HG02970 (cell line): Measurements from ENCODE around the gene ZBTB4.

Source experiments
- ATAC-seq: cut with Tn5 transposase; IDR thresholded peaks from one replicate; pipeline ENCODE4 v1.9.1; 2021; ENCODE audit warnings: mild to moderate bottlenecking, moderate library complexity, moderate number of reproducible peaks; ENCODE audit not compliant: unreplicated experiment, low FRiP score

Gene ZBTB4

DNA sequence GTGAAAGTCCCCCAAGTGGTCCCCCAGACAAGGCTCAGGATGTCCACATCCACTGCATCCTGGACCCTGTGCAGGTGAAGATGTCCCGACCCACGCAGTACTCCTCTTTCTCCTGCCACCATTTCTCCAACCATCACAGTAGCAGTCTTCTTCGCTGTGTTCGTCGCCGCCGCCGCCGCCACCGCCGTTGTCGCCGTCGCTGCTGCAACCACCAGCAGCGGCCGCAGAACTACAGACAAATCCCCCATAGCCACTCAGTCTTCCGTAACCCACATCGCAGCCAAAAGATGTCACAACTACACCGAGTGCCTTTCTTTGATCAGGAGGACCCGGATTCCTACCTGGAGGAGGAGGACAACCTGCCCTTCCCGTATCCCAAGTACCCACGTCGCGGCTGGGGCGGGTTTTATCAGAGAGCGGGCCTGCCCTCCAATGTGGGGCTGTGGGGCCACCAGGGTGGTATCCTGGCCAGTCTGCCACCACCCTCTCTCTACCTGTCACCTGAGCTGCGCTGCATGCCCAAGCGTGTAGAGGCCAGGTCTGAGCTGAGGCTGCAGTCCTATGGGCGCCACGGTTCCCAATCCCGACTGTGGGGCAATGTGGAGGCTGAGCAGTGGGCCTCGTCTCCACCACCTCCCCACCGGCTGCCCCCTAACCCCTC, 53.1 kb downstream of the ZBTB4 start:
- ATAC-seq: no peak

DNA sequence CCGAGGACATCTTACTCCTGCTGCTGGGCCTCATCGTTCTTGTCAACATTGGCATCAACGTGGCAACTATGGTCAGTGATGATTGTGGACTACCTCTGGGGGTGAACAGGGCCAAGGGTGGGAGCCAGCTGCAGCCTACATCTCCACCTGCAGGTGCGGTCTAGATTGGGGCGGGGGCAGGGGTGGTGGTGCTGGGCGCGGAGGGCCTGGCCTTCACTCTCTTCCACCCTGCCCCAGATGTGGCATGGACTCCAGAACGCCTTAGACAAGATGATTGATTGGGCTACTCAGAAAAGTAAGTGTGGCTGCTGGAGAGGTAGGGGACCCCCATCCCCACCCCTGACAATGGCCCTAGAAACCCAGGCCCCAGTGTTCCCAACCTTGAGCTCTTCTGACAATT, 53.7 kb downstream of the ZBTB4 start:
- ATAC-seq: no peak

DNA sequence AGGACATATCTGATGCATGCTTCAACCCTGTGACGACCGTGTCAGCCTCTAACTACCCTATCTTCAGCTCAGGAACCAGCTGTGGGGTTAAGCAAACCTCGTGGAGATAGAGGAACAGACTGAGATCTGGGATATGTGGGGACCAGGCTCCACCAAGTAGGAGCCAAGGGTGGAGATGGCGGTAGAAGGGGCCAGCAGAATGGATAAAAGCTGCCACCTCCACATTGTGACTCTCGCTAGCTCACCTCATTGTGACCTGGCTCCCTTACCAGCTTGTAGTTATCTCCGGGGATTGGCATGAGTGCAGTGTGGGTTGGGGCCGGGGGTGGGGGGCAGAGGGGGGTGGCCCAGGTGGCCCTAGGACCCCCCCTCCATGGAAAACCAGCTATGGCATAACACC, 54.1 kb downstream of the ZBTB4 start, which contains the start of gene SPEM2:
Gene SPEM2, plus strand, starts transcription at position 301 of the 400 bp plus-strand sequence. Its CDS starts 73 bp downstream, at position 374.
- ATAC-seq: no peak

GRCh38 chr17:7423679-7424078, 55.8 kb downstream of the ZBTB4 start:
- ATAC-seq: no peak

DNA sequence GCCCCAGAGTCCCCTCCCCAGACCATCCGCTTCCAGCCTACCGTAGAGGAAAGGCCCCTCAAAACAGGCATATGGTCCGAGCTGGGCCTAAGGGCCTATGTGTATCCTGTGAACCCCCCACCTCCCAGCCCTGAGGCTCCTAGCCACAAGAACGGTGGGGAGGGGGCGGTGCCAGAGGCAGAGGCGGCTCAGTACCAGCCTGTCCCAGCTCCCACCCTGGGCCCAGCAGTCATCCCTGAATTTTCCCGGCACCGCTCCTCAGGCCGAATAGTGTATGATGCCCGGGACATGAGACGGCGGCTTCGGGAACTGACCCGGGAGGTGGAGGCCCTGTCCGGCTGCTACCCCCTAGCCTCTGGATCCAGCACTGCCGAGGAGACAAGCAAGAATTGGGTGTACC, 58.2 kb downstream of the ZBTB4 start:
- ATAC-seq: no peak

DNA sequence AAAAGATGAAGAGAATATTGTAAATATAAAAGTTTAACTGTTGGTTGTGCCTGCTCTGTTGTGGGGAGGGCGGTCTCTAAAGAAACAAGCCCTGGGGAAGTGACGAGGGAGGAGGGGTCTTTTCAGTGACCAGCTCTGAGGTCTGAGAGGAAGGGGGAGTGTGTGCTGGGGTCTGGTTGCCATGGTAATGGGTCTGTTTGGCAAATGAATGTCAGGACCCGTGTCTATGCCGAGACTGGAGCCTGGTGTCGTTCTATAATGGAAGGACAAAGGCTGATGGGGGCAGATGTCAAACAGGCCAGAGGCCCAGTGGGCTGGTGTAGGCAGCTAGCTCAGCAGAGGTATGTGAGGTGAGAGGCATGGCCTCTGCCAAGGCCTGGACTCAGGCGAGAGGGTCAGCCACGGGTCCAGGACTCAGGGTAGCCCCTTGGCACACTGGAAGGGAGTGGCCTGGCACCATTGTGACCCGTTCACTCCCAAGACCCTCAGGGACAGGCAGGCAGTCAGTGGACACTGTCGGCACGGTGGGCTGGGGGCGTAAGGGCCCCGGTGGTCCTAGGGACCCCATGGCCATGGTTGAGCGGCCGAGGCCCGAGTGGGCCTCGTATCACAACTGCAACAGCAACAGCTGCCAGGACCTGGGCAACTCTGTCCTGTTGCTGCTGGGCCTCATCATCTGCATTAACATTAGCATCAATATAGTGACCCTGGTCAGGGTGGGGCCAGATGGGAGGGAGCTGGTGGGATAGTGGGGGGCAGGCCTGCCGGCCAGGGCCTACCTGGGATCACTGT, 59.4 kb downstream of the ZBTB4 start, which contains the start of gene SPEM1:
Gene SPEM1, plus strand, starts transcription at position 506 of the 792 bp plus-strand sequence. Its CDS starts 61 bp downstream, at position 567.
- no peak for ATAC-seq

- no peak for ATAC-seq
Measured at GRCh38 chr17:7418472-7419152, 60.8 kb downstream of the ZBTB4 start.

- no peak for ATAC-seq
Measured at GRCh38 chr17:7417056-7417655, 62.3 kb downstream of the ZBTB4 start.

DNA sequence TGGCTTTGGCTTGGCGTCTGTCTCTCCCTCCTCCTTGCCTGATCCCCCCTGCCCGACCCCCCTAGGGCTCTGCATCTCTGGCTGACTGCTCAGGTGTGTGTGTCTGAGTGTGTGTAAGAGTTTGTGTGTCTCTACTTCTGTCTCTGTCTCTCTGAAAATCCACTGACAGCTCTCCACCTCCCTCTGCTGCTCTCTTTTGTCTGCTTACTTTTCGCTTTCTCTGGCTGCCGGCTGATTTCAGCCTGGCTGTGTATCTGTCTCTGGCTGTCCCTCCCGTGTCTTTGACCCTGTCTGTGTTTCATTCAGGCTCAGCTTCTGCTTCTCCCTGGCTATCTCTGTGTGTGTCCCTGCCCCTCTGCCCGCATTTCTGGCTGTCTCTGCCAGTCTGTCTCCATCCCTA, 63.1 kb downstream of the ZBTB4 start:
- ATAC-seq: no peak

- no peak for ATAC-seq
Measured at GRCh38 chr17:7415784-7416183, 63.6 kb downstream of the ZBTB4 start.

DNA sequence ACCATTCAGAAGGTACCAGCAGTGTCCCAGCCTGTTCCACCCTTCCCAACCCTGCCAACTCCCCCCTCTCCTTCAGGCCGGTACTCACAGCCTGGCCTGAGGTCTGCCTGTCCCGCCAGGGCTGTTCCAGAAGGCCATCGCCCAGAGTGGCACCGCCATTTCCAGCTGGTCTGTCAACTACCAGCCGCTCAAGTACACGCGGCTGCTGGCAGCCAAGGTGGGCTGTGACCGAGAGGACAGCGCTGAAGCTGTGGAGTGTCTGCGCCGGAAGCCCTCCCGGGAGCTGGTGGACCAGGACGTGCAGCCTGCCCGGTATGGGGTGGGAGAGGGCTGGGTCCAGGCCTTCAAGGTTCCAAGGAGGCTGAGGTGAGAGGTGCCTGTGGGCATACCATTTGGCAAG, 64.6 kb downstream of the ZBTB4 start:
- no peak for ATAC-seq

- no peak for ATAC-seq
Measured at GRCh38 chr17:7413346-7413985, 66.0 kb downstream of the ZBTB4 start.

GRCh38 chr17:7411427-7411750, 68.0 kb downstream of the ZBTB4 start:
- no peak for ATAC-seq

GRCh38 chr17:7410634-7411426, 68.6 kb downstream of the ZBTB4 start:
- ATAC-seq: no peak

DNA sequence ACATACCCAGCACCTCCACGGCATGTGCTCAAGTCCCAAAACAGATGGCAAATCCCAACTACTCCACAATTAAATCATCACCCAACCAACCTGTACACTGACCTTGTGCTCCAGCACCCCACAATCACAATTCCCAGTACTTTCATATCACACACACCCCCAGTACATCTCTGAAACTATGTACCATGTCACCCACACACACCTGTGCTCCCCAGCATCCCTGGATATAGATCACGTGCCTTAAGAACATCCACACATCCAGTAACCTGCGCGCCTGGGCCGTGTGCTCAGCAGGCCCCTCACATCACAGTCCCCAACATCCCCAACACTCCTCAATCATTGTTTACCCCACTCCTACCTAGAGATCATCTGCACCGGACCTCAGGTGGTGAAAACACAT, 69.7 kb downstream of the ZBTB4 start:
- no peak for ATAC-seq
